NCI-H2029 treated with DMSO at 0.1 percent for 48 hours (cell line): ENCODE measurements around the gene RBMS3.
"Not testable (repeated sequence)": the region's sequence is repeated elsewhere in the genome, so short reads cannot be mapped to it uniquely, and the experiment has no call there.

Experiments
- DNase-seq: peaks from one replicate; lab custom pipeline; 2025; lab: John Stamatoyannopoulos, UW

RBMS3 gene

DNA sequence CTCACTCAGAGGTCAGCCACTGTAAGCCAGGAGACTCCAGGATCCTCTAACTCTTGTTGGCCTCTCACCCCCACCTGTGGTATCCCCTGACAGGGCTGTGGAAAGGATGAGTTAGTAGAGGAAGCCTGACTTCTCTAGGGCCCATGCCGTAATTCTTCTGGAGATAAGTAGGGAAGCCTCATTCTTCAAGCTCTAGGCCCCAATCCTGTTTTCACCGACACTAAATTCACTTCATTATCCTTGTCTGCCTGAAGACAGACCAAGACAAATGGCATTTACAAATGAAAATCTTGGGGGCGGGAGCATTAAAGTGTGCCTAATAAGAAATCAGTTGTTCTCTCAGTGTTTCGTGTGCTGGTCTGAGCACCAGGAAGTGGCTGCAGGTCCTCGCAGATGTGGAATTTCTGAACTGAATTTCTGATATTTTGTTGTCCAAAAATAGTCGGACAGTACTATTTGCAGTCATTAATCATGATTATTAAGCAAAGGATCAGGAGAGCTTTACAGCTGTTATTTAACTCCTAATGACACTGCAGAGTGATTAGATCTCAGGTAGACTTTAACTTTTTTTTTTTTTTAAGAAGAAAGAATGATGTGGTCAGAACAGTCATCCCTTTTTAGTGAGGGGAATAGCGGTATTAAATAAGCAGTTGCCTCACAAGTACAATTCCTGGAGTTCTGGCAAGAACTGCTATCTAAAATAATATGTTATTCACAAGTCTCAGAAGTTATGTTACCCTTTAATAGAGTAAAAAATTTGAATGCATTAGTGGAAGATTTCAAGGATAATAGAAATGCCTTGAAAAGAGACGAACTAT, 58.4 kb downstream of the RBMS3 start:
- no peak for DNase-seq

DNA sequence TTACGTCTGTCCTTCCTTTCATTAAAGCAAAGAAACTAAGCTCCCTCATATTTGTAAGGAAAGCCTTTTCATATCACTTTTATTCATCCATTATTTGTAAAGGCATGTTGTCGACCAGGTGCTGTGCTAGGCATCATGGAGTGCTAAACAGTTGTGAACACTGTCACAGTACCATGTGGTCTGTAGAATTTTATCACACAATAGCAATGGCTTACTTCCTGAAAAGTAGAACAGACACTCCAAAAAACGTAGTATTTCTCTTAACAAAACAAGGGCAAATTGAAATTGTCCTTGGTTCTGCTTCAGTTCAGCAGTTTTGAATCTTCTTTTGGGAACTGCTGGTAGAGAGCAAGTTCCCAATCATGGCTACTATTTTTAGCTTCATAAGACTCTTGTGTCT, 63.3 kb downstream of the RBMS3 start:
- DNase-seq = no peak

DNA sequence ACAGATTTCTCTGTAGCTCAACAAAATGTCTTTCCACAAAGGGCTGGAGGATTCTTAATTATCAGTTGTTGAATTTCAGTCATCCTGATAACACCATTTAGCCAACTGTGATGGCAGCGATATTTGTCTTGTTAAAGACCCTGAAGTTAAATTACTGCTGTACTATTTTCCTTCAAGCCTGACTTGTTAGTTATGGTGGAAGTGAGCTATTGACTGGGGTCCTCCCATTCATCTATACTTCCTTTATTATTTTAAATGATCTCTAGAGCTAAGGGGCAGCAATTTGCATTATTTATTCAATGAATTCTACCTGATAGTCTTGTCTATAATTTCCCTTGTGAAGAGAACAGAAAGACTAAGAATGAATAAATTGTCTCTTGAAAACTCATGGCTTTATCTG, 64.1 kb downstream of the RBMS3 start:
- no peak for DNase-seq

DNA sequence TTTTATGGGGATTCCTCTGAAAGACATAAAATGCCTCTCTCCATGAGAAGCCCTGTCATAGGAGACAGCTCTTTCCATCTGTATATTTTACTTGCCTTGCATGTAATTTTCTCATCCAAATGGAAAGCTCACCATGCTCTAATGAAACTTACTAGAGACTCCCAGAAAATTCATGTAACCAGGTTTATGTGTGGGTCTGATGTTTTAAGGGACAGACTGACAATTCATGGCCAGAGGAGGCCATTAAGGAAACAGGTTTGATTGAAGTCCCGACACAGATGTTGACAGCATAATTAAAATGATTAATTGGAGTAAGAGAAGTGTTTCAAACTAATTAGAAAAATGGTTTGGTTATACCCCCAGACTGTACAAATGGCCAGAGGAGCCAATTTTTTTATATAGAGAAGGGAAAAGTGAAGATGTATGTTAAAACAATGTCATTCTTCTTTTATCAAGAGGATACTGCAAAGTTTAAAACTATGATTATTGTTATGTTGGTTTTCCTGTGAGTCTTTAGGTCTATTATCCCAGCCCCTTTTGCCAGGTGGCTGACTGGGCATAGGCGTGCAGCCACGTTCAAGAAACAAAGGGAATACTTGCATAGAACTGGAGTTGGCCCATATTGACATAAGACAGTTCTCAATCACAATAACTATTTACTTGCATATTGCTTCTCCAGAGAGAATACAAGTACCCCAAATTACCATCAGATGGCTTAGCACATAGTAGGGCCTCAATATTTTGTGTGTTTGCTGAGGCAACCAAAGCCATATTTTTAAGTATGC, 64.8 kb downstream of the RBMS3 start:
- DNase-seq = no peak

DNA sequence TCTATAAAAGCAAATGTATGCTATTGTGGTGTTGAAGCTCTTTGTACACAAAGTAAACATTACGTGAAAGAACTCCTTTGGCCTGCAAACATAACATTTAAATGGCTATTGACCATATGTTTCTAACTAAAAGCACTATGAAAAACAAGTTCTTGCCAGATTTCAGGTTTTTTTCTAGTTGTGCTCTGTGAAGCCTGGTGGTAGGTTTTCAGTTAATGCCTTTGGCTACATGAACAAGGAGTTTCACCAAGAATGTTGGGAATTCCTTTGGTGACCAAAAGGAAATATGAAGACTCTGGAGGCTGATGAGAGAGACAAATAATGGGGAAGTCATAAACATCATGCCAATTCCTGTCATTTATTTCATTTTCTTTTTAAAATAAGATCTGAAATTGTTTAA, 66.0 kb downstream of the RBMS3 start:
- DNase-seq = no peak

DNA sequence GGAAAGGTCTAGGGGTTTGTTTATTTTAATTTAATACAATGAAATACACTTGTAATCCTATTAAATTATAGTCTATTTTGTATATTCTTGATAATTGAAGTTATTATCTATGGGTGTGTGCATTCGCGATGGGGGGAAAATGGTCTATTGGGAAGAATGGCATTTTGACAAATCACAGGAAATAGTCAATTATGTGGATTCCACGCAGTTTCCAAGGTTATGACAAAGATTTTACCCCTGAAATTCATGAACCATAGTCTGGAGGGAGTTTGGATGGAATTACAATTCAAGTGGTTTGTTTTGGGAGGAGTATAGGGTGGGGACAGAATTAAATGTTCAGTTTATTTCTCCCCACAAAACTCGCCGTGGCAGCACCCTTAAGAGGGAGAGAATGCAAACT, 66.5 kb downstream of the RBMS3 start:
- DNase-seq = no peak

DNA sequence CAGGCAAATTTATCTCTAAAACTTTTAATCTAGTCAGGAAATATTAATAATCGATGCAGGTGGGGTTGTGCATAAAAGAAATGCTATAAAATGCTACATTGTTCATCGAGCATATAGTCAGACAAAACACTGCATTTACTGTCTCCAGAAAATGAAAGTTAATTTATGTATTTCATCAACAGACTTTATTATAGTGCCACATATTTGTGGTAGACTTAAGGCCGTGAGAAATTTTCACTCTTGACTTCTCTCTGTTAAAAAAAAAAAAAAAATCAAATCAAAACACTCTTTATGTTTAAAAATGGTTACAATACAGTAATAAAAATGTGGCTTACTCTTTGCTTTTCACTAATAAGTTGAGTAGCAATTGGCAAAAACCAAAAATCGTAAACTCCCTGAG, 67.4 kb downstream of the RBMS3 start:
- no peak for DNase-seq

DNA sequence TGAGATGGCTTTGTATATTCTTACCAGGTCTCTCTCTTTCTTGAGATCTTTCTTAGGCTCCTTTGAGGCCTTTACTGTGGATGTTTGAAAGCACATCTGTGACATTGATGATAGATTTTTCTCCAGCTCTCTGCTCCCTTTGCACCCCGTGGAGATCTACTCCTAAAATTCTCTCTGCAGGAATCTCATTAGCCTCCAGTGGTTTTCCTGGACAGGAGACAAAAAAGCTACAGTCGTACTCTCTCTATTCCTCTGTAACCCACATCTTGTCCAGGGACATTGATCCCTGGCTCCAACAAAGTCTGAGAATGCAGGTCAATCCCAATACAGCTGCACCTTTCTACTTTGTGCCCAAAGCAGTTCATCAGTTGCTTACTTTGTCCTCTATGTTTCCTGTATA, 68.2 kb downstream of the RBMS3 start:
- no peak for DNase-seq

DNA sequence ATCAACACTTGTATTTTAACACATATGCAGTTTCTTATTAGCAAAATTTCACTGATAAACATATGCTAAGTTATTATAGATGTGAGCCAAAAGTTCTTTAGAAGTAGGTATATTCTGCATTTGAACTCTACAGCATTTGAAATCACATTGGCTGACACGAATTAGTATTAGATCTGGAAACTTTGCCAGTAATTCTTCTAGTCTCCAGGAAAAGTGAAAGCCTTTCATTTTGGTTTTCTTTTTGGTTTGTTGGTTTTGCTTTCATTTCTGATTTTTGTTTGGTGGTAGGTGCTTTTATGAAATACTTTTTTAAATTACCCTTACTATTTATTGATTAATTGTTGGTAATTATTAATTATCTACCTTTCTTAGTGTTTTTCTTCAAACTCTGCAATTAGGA, 72.9 kb downstream of the RBMS3 start:
- DNase-seq = no peak

DNA sequence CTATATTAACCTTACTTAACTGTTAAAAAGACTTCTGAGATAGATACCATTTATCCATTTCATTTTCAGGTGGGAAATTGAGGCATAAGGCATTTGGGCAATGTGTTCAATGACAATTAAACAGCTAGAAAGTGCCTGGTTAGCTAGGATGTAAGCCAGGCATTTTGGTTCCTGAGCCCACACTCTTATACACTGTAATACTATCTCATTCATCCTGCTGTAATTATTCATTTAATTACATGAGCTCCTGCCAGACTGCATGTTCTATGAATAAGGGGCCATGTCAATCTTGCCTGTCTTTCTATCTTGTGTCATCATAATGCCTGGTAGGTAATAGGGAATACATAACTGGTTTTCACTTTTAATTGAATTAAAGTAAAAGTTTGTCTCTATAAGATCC, 74.0 kb downstream of the RBMS3 start:
- DNase-seq = no peak

DNA sequence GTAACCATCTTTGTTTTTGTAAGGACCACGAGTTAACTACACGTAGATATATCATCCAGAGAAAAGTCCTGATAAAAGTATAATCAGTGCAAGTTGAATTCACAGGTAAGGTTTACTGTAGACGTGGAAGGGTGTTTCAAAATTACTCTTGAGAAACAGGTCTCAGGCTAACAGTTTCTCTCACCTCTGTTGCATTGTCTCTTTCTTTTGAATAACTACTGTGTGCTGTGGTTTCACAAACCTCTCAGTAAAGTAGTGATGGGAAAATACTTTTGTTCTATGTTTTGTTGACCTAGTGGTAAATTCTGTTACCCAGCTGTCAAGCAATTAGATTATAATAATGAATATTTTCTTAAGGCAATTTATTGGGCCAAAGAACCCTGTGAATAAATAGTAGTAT, 75.2 kb downstream of the RBMS3 start:
- no peak for DNase-seq

DNA sequence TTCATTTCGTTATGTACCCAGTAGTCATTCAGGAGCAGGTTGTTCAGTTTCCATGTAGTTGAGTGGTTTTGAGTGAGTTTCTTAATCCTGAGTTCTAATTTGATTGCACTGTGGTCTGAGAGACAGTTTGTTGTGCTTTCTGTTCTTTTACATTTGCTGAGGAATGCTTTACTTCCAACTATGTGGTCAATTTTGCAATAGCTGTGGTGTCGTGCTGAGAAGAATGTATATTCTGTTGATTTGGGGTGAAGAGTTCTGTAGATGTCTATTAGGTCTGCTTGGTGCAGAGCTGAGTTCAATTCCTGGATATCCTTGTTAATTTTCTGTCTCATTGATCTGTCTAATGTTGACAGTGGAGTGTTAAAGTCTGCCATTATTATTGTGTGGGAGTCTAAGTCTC, 79.4 kb downstream of the RBMS3 start:
- not testable (repeated sequence) for DNase-seq

DNA sequence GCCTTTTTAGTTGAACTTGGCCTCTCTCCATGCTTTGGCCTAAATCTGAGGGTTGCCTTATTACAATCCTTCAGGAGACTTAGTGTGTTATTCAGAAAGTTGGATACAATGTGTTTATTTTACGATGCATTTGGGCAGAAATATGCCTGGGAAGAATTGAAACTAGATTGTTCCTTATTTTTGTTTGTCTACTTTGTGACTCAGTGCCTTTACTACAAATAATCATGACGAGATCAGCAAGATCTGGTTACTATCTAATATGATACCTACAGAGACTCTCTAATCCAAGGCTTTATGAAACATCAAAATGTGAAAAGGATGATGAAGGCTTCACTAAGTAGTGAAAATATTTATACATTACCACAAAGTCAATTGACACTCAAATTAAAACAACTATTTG, 82.2 kb downstream of the RBMS3 start:
- no peak for DNase-seq

DNA sequence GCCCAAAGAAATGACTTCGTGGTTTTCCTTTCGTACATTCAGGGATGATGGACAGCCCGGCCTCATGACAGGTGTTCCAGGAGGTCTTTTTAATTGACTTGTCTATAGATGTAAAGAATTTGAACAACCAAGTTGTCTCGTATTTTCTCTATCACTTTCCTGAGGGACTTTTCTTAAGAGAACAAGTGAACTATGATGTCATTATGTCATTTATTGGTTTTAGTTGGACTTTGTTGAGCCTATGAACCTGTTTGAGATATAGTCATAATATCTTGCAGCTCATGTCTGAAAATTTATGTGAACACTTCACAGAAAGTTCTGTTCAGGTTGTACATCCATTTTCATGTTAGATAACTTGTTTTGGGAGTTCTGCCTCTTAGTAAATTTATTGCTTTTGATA, 89.2 kb downstream of the RBMS3 start:
- DNase-seq = no peak

DNA sequence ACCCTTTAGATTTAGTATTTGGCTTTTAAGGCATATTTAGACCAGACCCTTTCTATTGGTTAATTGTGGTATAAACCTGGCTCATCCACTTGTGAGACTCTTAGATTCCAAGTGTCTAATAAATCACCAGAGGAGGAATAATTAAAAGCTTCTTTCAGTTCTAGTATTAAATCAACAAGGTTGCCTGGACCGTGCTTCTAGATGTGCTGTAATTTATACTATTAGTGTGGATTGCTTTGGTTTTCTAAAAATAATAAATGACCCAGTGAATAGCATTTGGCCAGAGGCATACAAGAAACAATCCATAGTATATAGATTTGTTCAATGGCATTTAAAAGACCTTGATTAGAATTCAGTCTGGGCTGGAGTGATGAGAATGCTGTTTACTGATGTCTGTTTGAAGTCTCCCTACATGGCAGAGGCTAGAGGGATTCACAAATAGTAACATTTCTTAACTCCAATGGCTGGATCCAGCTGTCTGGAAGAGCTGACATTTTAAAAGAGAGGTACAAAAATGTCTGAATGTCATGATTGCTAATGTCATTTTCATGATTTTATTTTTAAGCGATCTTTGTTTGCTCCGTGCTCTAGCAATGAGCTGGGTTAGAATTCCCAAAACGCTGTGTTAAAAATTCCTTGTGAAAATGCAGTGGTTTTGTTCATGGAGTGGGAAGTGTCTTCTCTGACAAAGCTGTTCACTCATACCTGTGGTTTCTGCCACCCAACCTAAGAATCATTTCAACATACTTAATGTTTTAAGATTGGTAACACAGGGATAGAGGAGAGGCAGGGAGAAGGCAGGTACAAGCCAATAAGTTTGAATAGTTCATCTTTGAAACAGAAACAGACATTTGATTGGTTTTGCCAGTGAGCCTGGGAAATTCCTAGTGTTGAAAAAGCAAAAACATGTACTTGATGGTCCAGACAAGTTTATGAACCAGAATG, 89.9 kb downstream of the RBMS3 start:
- no peak for DNase-seq

DNA sequence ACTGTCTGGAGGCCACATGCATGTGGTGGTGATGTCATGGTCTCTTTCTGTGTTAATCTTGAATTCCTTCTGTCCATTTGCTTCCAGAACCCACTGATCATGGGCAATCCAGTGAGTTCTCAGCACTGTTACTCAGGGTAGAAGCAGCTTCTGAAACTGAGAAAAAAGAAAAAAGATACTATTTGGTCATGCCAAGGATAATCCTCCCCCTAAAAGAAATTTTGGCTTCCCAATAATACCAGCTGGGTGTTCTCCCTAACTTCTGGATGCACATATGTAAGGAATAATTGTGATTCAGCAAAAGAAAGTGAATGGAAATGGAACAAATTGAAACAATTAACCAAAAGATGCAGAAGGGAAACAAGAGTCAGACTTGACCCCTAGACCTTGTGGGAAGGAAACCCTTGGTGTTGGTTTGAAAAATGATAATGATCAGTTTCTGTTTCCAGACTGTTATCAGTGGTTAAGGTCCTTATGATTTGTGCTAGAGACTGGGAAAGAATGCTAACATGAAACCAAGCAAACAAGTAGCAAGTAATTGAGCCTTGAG, 92.3 kb downstream of the RBMS3 start:
- no peak for DNase-seq

DNA sequence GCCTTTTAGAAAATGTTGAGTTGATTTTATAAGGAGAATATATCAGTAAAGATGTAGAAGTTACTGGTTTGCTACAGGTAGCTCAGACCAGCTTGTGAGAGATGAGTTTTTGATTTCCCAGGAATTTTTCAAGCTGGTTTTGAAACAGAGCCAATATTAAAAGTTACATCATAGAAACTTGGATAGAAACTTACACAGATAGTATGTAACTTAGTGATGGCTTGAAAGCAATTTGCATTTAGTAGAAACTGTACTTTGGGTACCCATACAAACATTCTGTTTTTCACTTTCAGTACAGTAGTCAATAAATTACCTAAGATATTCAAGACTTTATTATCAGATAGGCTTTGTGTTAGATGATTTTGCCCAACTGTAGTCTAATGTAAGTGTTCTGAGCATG, 93.4 kb downstream of the RBMS3 start:
- DNase-seq = no peak

DNA sequence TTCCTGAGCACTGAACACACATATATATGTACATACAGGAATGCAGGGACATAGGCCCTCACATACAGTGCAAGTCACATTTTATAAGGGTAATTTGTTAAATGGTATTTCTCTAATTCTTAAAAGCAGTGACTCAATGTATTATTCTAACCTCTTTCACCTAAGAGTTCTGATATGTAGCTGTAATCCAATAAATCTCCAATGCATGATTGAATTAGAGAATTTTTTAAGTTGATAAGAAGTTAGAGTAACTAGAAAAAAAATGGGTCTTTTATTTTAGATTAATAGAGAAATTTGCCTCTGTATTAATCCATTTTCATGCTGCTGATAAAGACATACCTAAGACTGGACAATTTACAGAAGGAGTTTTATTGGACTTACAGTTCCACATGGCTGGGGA, 98.2 kb downstream of the RBMS3 start:
- DNase-seq = no peak

DNA sequence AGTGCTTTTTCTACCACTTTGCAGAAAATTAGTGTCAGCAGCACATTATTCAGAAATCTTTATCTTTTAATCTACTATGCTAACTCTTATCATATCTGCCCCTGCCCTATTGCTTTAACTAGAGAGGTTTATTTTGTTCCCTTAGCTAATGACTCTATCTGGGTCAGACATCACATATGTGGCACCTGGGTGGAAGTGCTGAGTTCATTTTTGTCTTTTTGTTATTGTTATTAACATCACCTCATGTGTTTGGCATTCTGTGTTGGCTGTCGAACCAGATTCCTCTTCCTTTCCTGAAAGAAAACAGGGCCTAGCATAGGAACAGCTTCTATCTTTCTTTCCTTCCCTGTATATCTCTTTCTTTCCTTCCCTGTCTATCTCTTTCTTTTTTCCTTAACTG, 100.7 kb downstream of the RBMS3 start:
- no peak for DNase-seq

DNA sequence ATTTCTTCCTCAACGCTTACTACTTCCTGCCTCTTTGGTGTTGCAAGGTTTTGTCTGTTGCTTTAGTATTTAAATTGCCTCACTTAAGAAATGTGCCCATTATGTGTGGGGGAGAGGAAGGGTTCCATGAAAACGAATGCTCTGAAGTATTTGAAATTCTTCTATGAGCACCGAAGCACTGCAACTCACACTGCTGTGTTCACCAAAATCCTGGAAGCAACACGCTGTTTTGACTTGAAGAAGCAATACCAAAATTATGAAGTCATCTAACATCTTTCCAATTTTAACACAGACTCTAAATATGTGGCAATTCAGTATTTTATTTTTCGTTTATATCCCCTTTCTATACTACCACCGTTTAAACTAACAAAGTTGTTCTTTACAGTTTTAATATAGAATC, 101.5 kb downstream of the RBMS3 start:
- no peak for DNase-seq

DNA sequence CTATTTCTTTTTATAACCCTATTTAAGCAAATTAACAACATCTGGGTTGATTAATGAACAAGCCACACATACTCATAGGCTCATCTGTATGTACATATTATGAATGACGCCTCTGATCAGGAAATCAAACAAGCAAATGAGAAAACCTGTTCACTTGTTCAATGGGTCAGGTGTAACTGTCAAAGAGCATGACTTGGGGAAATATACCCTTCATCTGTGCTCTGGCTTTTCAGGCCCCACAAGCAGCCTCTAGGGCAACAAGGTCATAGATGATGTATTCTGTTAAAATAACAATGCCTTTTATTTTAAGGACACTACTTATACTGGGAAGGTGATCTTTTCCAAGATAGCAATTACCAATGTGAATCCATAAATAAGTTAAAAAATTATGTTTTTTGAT, 102.0 kb downstream of the RBMS3 start:
- DNase-seq = no peak

DNA sequence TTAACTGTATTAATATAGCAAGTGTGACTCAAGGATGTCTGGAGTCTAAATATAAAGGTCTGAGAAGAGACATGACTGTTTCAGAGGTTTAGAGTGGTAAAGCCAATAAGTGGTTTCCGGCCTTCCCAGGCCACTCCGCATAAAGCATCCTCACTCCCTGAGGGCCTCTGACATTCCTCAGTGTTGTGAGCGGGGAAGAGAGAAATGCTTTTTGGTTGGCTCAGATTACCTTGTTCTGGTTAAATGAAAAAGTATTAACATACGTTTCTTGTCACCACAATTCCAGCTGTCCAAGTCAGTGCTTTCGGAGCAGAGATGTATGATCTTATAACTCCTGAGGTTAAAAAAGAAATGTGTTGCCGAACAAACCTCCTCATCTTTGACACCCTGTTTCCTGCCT, 103.8 kb downstream of the RBMS3 start:
- no peak for DNase-seq
